HG03045 (cell line): ENCODE measurements around the gene SLC9C2.
"Not testable (repeated sequence)": the region's sequence is repeated elsewhere in the genome, so short reads cannot be mapped to it uniquely, and the experiment has no call there.

ENCODE experiments used
- ATAC-seq: cut with Tn5 transposase; IDR thresholded peaks from one replicate; pipeline ENCODE4 v1.9.1; 2021; ENCODE audit warnings: mild to moderate bottlenecking, moderate library complexity; ENCODE audit not compliant: unreplicated experiment

Gene SLC9C2

GRCh38 chr1:173590557-173590956 is 12.3 kb downstream of the SLC9C2 start:
- ATAC-seq: no peak

- peak; percentile 70 for ATAC-seq
These were observed 21.3 kb downstream of the SLC9C2 start for GRCh38 chr1:173581383-173582079.

GRCh38 chr1:173580658-173581057 is 22.2 kb downstream of the SLC9C2 start:
- no peak for ATAC-seq

- ATAC-seq: no peak
These were observed 22.8 kb downstream of the SLC9C2 start for GRCh38 chr1:173580071-173580470.

GRCh38 chr1:173573596-173573995 is 29.3 kb downstream of the SLC9C2 start:
- no peak for ATAC-seq

GRCh38 chr1:173572201-173572873 is 30.5 kb downstream of the SLC9C2 start:
- ATAC-seq: no peak

- ATAC-seq: peak; percentile 82
These were observed 32.4 kb downstream of the SLC9C2 start for GRCh38 chr1:173570370-173571007.

GRCh38 chr1:173568483-173568882 is 34.4 kb downstream of the SLC9C2 start:
- no peak for ATAC-seq

- not testable (repeated sequence) for ATAC-seq
These were observed 39.0 kb downstream of the SLC9C2 start for GRCh38 chr1:173563846-173564245.

GRCh38 chr1:173562813-173563212 is 40.1 kb downstream of the SLC9C2 start:
- ATAC-seq: no peak

GRCh38 chr1:173561263-173561662 is 41.6 kb downstream of the SLC9C2 start:
- no peak for ATAC-seq

GRCh38 chr1:173560285-173560880 is 42.5 kb downstream of the SLC9C2 start:
- no peak for ATAC-seq

GRCh38 chr1:173555651-173556305 is 47.1 kb downstream of the SLC9C2 start:
- ATAC-seq: no peak

- no peak for ATAC-seq
These were observed 48.2 kb downstream of the SLC9C2 start for GRCh38 chr1:173554541-173555250.

GRCh38 chr1:173554089-173554488 is 48.8 kb downstream of the SLC9C2 start:
- no peak for ATAC-seq

GRCh38 chr1:173553312-173553711 is 49.6 kb downstream of the SLC9C2 start:
- no peak for ATAC-seq

GRCh38 chr1:173551699-173552098 is 51.2 kb downstream of the SLC9C2 start:
- ATAC-seq: no peak

GRCh38 chr1:173549813-173550212 is 53.1 kb downstream of the SLC9C2 start:
- no peak for ATAC-seq

GRCh38 chr1:173545688-173546087 is 57.2 kb downstream of the SLC9C2 start:
- ATAC-seq: no peak

GRCh38 chr1:173536223-173536622 is 66.6 kb downstream of the SLC9C2 start:
- ATAC-seq: no peak
